Progenitor cell of endocrine pancreas (in vitro differentiated cells): Measurements from ENCODE around the gene FAM131C. TPM values are rescaled to one million over a fixed set of nuclear protein-coding genes. Genes with fewer than 3 reads are reported as not detected.
"Not testable (repeated sequence)": the region's sequence is repeated elsewhere in the genome, so short reads cannot be mapped to it uniquely, and the experiment has no call there.

Experiments used
- DNase-seq: peaks from one replicate; pipeline ENCODE4 v3.0.0; 2021; ENCODE audit warnings: low spot score; ENCODE audit not compliant: unreplicated experiment
- H3K27ac Mint-ChIP-seq: 2 replicates; pipeline ENCODE4 v1.8.0; 2021; ENCODE audit warnings: mild to moderate bottlenecking, moderate library complexity, mixed read lengths
- H3K27me3 Mint-ChIP-seq: 2 replicates; pipeline ENCODE4 v1.8.0; 2021; ENCODE audit warnings: mixed read lengths
- H3K36me3 Mint-ChIP-seq: 2 replicates; pipeline ENCODE4 v1.8.0; 2022; ENCODE audit warnings: mixed read lengths; ENCODE audit not compliant: insufficient read depth
- H3K4me1 Mint-ChIP-seq: 2 replicates; pipeline ENCODE4 v1.8.0; 2021; ENCODE audit warnings: low read depth, mixed read lengths
- H3K4me3 Mint-ChIP-seq: 2 replicates; pipeline ENCODE4 v1.8.0; 2021; ENCODE audit warnings: low read depth, mild to moderate bottlenecking, moderate library complexity, mixed read lengths
- H3K9me3 Mint-ChIP-seq: 2 replicates; pipeline ENCODE4 v1.8.0; 2021; ENCODE audit warnings: low read depth, mixed read lengths
- CTCF ChIP-seq: fragments of 200-600 bp; sonication (generic); IDR thresholded peaks from one replicate; pipeline ENCODE4 v1.5.0; 2021; ENCODE audit warnings: antibody characterized with exemption, mild to moderate bottlenecking; ENCODE audit not compliant: unreplicated experiment
- total RNA-seq: library from RNA; stranded (reverse); gene quantifications from 2 replicates; pipeline ENCODE4 v1.2.1, GENCODE V29; 2021

The FAM131C gene
- total RNA-seq, 1 donor from 2014 or later: 1.2 TPM

GRCh38 chr1:16047791-16048475 is 25.5 kb downstream of the FAM131C start:
- Mint-ChIP-seq H3K27me3 (peaks cover 12% of the 10 kb centered on the region), H3K4me3 (peak overlapping the region; percentile 46), H3K4me1 (peaks cover 4% of the 10 kb centered on the region), H3K36me3 (no peaks in the 10 kb centered on the region), H3K27ac (no peak overlapping the region), H3K9me3 (no peaks in the 10 kb centered on the region)
- TF ChIP-seq CTCF: no peak
- DNase-seq: no peak

GRCh38 chr1:16046842-16047241 is 26.6 kb downstream of the FAM131C start:
- H3K36me3 Mint-ChIP-seq: no peaks in the 10 kb centered on the region
- peaks cover 12% of the 10 kb centered on the region for H3K27me3 Mint-ChIP-seq
- H3K4me1 Mint-ChIP-seq: peaks cover 4% of the 10 kb centered on the region
- H3K27ac Mint-ChIP-seq: no peak overlapping the region
- TF ChIP-seq CTCF: no peak
- H3K9me3 Mint-ChIP-seq: no peaks in the 10 kb centered on the region
- no peak overlapping the region for H3K4me3 Mint-ChIP-seq
- no peak for DNase-seq

- no peak overlapping the region for H3K27ac Mint-ChIP-seq
- H3K36me3 Mint-ChIP-seq: no peaks in the 10 kb centered on the region
- TF ChIP-seq CTCF: no peak
These were observed 29.5 kb downstream of the FAM131C start for GRCh38 chr1:16043950-16044349.

GRCh38 chr1:16043521-16043920 is 29.9 kb downstream of the FAM131C start, which contains the start of gene CLCNKB:
Gene CLCNKB, plus strand, starts transcription at chr1:16043782. Its CDS starts 711 bp downstream, at chr1:16044493.
- Mint-ChIP-seq H3K4me1 (no peaks in the 10 kb centered on the region), H3K9me3 (no peaks in the 10 kb centered on the region), H3K4me3 (no peak within 1 kb of the TSS), H3K27me3 (peaks cover 24% of the 10 kb centered on the region), H3K36me3 (no peaks in the 10 kb centered on the region), H3K27ac (no peak within 1 kb of the TSS)
- no peak for DNase-seq
- TF ChIP-seq CTCF: no peak

More at GRCh38 chr1:16043950-16044349, 29.5 kb downstream of the FAM131C start:
- DNase-seq: no peak
- Mint-ChIP-seq H3K4me1 (no peaks in the 10 kb centered on the region), H3K27me3 (peaks cover 24% of the 10 kb centered on the region), H3K9me3 (no peaks in the 10 kb centered on the region), H3K4me3 (no peak overlapping the region)

GRCh38 chr1:16042654-16043053 is 30.8 kb downstream of the FAM131C start:
- H3K27ac Mint-ChIP-seq, H3K36me3 Mint-ChIP-seq, H3K4me3 Mint-ChIP-seq, H3K9me3 Mint-ChIP-seq, H3K4me1 Mint-ChIP-seq, DNase-seq: not testable (repeated sequence)
- peaks cover 27% of the 10 kb centered on the region for H3K27me3 Mint-ChIP-seq

GRCh38 chr1:16042096-16042495 is 31.4 kb downstream of the FAM131C start:
- Mint-ChIP-seq H3K9me3 (no peaks in the 10 kb centered on the region), H3K4me1 (no peaks in the 10 kb centered on the region), H3K4me3 (no peak overlapping the region), H3K27ac (no peak overlapping the region), H3K27me3 (peaks cover 27% of the 10 kb centered on the region), H3K36me3 (no peaks in the 10 kb centered on the region)
- TF ChIP-seq CTCF: no peak
- DNase-seq: no peak
